Subcutaneous adipose tissue (tissue), 4 donors: ENCODE measurements around the gene SLC25A38. TPM values are rescaled to one million over a fixed set of nuclear protein-coding genes. Genes with fewer than 3 reads are reported as not detected.

ENCODE experiments used
- CTCF ChIP-seq: fragments of 450-650 bp; IDR thresholded peaks from one replicate; pipeline ENCODE4 v1.5.1; 2016; ENCODE audit warnings: low read depth, mild to moderate bottlenecking, control low read depth, antibody characterized with exemption, moderate library complexity
- total RNA-seq, 4 donors: library from RNA; depleted of rRNA; stranded (reverse); fragments of >200 nt; gene quantifications; one replicate each; pipeline ENCODE4 v1.1.0, GENCODE V29; 2016

Gene SLC25A38
- total RNA-seq, 4 donors from 2014 or later, result 16.6 to 25.4 (median 21.5) TPM

GRCh38 chr3:39388741-39389248 is 5.6 kb downstream of the SLC25A38 start:
- TF ChIP-seq CTCF, result no peak

- TF ChIP-seq CTCF, result no peak
Measured at GRCh38 chr3:39390181-39390580, 7.0 kb downstream of the SLC25A38 start.

- no peak for TF ChIP-seq CTCF
Measured at GRCh38 chr3:39396690-39397089, 13.5 kb downstream of the SLC25A38 start.

- TF ChIP-seq CTCF, result no peak
Measured at GRCh38 chr3:39398700-39399099, 15.5 kb downstream of the SLC25A38 start.

GRCh38 chr3:39401983-39402382 is 18.8 kb downstream of the SLC25A38 start:
- TF ChIP-seq CTCF, result no peak

GRCh38 chr3:39404943-39405686 is 21.9 kb downstream of the SLC25A38 start:
- TF ChIP-seq CTCF, result no peak

GRCh38 chr3:39405687-39406367 is 22.7 kb downstream of the SLC25A38 start:
- no peak for TF ChIP-seq CTCF
